SK-N-MC (cell line): ENCODE data around the gene MACROD2.

Source experiments
- DNase-seq: peaks from one replicate; pipeline ENCODE4 v3.0.0-alpha.2; 2011; ENCODE audit warnings: low read depth, low spot score
- H3K27ac ChIP-seq: fragments of 200-600 bp; sonication (generic); 2 replicates; pipeline ENCODE4 v1.5.1; 2016; ENCODE audit warnings: mixed run types
- H3K36me3 ChIP-seq: fragments of 200-600 bp; sonication (generic); 2 replicates; pipeline ENCODE4 v1.6.1; 2017; ENCODE audit warnings: antibody characterized with exemption, low read length, mixed read lengths; ENCODE audit not compliant: insufficient read depth
- H3K4me3 ChIP-seq: fragments of 200-600 bp; sonication (generic); 2 replicates; pipeline ENCODE4 v1.5.1; 2016
- H3K9ac ChIP-seq: fragments of 200-600 bp; sonication (generic); 2 replicates; pipeline ENCODE4 v1.8.0; 2017; ENCODE audit warnings: mixed run types, mixed read lengths; ENCODE audit not compliant: insufficient read length
- H3K9me3 ChIP-seq: fragments of 200-600 bp; sonication (generic); 2 replicates; pipeline ENCODE4 v1.6.1; 2017; ENCODE audit warnings: low read depth, mild to moderate bottlenecking, antibody characterized with exemption, low read length, moderate library complexity, mixed read lengths
- EZH2 ChIP-seq: fragments of 200-600 bp; sonication (generic); IDR thresholded peaks from one replicate; pipeline ENCODE4 v1.6.1; 2017; ENCODE audit warnings: antibody characterized with exemption
- FOXP2 ChIP-seq: optimal IDR thresholded peaks from 2 replicates; pipeline ENCODE3; 2011; ENCODE audit warnings: mild to moderate bottlenecking, moderate library complexity; ENCODE audit not compliant: insufficient read depth; ENCODE audit errors: extremely low read length, control extremely low read depth
- POLR2AphosphoS5 ChIP-seq: IDR thresholded peaks from 2 replicates; pipeline ENCODE4 v1.6.1; 2012; ENCODE audit warnings: mild to moderate bottlenecking, low read depth, low read length, borderline replicate concordance

The MACROD2 gene

GRCh38 chr20:15064741-15065140 is 1069.4 kb downstream of the MACROD2 start:
- Histone ChIP-seq H3K9me3 (no peaks in the 10 kb centered on the region), H3K27ac (no peak overlapping the region), H3K9ac (no peak overlapping the region), H3K4me3 (no peak overlapping the region), H3K36me3 (no peaks in the 10 kb centered on the region)
- DNase-seq, result no peak
- no peak for TF ChIP-seq POLR2AphosphoS5
- no peak for TF ChIP-seq FOXP2
- TF ChIP-seq EZH2, result no peak

GRCh38 chr20:15065794-15066193 is 1070.5 kb downstream of the MACROD2 start:
- no peak for TF ChIP-seq EZH2
- no peak for TF ChIP-seq POLR2AphosphoS5
- no peak for TF ChIP-seq FOXP2

GRCh38 chr20:15068486-15068885 is 1073.2 kb downstream of the MACROD2 start:
- Histone ChIP-seq H3K9ac (no peak overlapping the region), H3K27ac (no peak overlapping the region), H3K4me3 (no peak overlapping the region), H3K9me3 (no peaks in the 10 kb centered on the region), H3K36me3 (no peaks in the 10 kb centered on the region)
- no peak for DNase-seq
- TF ChIP-seq FOXP2 (no peak), EZH2 (no peak), POLR2AphosphoS5 (no peak)

More at GRCh38 chr20:15065794-15066193, 1070.5 kb downstream of the MACROD2 start:
- H3K36me3 ChIP-seq, result no peaks in the 10 kb centered on the region
- DNase-seq, result no peak
- H3K9me3 ChIP-seq, result no peaks in the 10 kb centered on the region
- no peak overlapping the region for H3K9ac ChIP-seq
- no peak overlapping the region for H3K4me3 ChIP-seq
- H3K27ac ChIP-seq, result no peak overlapping the region

- Histone ChIP-seq H3K9me3 (no peaks in the 10 kb centered on the region), H3K9ac (no peak overlapping the region), H3K36me3 (no peaks in the 10 kb centered on the region), H3K4me3 (no peak overlapping the region), H3K27ac (no peak overlapping the region)
- no peak for DNase-seq
- no peak for TF ChIP-seq FOXP2
Measured at GRCh38 chr20:15069355-15069754, 1074.0 kb downstream of the MACROD2 start.

GRCh38 chr20:15071085-15071808 is 1075.9 kb downstream of the MACROD2 start:
- DNase-seq, result no peak
- H3K9me3 ChIP-seq, result no peaks in the 10 kb centered on the region
- TF ChIP-seq EZH2 (no peak), POLR2AphosphoS5 (no peak), FOXP2 (no peak)

GRCh38 chr20:15072316-15072715 is 1077.0 kb downstream of the MACROD2 start:
- TF ChIP-seq FOXP2, result no peak
- no peak for TF ChIP-seq EZH2
- TF ChIP-seq POLR2AphosphoS5, result no peak
- Histone ChIP-seq H3K27ac (no peak overlapping the region), H3K4me3 (no peak overlapping the region), H3K9ac (no peak overlapping the region), H3K36me3 (no peaks in the 10 kb centered on the region), H3K9me3 (no peaks in the 10 kb centered on the region)
- DNase-seq, result no peak

More at GRCh38 chr20:15071085-15071808, 1075.9 kb downstream of the MACROD2 start:
- Histone ChIP-seq H3K27ac (peak overlapping the region; percentile 38; the same call in 1 of the 2 replicates), H3K36me3 (no peaks in the 10 kb centered on the region), H3K4me3 (no peak overlapping the region), H3K9ac (no peak overlapping the region)

- H3K4me3 ChIP-seq, result no peak overlapping the region
- no peaks in the 10 kb centered on the region for H3K9me3 ChIP-seq
- no peak for DNase-seq
- no peak for TF ChIP-seq EZH2
- no peak for TF ChIP-seq FOXP2
- no peak overlapping the region for H3K9ac ChIP-seq
- no peak overlapping the region for H3K27ac ChIP-seq
- no peaks in the 10 kb centered on the region for H3K36me3 ChIP-seq
Measured at GRCh38 chr20:15075586-15075985, 1080.3 kb downstream of the MACROD2 start.

GRCh38 chr20:15076785-15077184 is 1081.5 kb downstream of the MACROD2 start:
- no peak for DNase-seq
- Histone ChIP-seq H3K36me3 (no peaks in the 10 kb centered on the region), H3K27ac (no peak overlapping the region), H3K9ac (no peak overlapping the region), H3K4me3 (no peak overlapping the region), H3K9me3 (no peaks in the 10 kb centered on the region)
- no peak for TF ChIP-seq FOXP2
- TF ChIP-seq EZH2, result no peak
- TF ChIP-seq POLR2AphosphoS5, result no peak

GRCh38 chr20:15077733-15078250 is 1082.5 kb downstream of the MACROD2 start:
- H3K4me3 ChIP-seq, result no peak overlapping the region
- no peaks in the 10 kb centered on the region for H3K36me3 ChIP-seq
- H3K9me3 ChIP-seq, result no peaks in the 10 kb centered on the region
- no peak for DNase-seq
- H3K27ac ChIP-seq, result no peak overlapping the region
- no peak for TF ChIP-seq POLR2AphosphoS5
- no peak for TF ChIP-seq FOXP2
- no peak for TF ChIP-seq EZH2
- H3K9ac ChIP-seq, result no peak overlapping the region
